HG03159 (cell line): Measurements from ENCODE around the gene ARL10.

Source experiments
- ATAC-seq: cut with Tn5 transposase; IDR thresholded peaks from one replicate; pipeline ENCODE4 v1.9.1; 2021; ENCODE audit warnings: mild to moderate bottlenecking, moderate library complexity; ENCODE audit not compliant: unreplicated experiment

Gene ARL10, protein sequence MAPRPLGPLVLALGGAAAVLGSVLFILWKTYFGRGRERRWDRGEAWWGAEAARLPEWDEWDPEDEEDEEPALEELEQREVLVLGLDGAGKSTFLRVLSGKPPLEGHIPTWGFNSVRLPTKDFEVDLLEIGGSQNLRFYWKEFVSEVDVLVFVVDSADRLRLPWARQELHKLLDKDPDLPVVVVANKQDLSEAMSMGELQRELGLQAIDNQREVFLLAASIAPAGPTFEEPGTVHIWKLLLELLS

DNA sequence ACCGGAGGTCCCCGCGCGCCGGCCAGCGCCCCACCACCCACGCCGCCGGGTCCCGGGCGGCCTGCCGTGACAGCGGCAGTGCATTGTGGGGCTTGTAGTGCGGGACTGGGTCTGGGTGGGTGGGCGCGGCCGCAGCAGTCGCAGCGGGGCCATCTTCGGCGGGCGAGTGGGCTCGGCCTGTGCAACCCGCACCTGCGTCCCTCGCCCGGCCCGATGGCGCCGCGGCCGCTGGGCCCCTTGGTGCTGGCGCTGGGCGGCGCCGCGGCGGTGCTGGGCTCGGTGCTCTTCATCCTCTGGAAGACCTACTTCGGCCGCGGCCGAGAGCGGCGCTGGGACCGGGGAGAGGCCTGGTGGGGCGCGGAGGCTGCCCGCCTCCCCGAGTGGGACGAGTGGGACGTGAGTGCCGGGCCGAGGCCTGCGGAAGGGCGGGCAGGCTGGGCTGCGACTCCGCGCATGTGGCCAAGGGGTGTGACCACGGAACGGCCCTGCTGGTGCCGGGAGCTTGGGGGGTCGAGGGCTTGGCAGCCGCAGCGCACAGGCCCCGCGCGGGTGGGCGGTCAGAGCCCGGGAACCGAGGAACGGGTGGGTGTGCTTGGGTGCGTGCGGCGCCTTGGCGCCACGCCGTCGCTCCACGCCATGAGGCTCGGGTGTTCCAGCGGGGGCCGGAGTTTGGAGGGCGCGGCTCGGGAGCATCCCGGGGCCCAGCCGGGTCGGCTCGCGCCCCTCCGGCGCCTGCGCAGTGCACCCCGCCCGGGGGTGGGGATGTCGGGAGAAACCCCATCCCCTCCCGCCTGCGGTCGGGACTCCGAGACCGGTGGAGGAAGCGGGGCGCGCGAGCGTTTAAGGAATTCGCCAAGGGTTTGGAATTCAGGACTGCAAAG lies at the start of gene ARL10:
ARL10 (plus strand) TSS at position 137 of the 881 bp plus-strand sequence; CDS start at position 214, 77 bp downstream.
- peak; percentile 37 for ATAC-seq

DNA sequence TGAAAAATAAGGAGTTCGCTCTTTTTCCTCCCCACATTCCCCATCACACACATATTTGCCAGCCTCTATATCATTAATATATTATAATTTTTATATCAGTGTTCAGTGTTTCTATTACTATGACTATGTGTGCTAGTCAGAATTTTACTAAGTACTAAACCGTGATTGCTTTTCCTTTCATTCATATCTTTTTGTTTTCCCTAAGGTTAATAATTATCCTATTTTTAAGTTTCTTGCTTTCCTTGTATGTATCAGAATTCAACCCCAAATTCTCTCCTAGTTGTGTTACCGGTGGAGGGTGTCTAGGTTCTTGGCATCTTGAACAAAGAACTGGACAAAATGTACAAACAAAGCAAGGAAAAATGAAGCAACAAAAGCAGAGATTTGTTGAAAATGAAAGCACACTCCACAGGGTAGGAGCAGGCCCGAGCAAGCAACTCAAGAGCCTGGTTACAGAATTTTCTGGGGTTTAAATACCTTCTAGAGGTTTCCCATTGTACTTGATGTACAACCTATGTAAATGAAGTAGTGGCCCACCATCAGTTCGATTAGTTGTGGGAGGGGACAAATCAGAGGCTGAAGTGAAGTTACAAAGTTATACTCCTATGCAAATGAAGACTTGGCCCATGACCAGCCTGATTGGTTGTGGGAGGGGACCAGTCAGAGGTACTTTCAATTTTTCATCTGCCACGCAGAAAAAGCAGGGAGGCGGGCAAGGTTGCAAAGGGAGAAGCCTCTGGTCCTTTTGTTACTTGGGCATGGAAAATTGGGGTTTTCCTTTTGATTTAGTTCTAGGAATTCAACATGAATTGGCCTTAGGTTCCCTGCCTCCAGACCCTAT lies 47.5 kb upstream of the ARL10 start:
- no peak for ATAC-seq

DNA sequence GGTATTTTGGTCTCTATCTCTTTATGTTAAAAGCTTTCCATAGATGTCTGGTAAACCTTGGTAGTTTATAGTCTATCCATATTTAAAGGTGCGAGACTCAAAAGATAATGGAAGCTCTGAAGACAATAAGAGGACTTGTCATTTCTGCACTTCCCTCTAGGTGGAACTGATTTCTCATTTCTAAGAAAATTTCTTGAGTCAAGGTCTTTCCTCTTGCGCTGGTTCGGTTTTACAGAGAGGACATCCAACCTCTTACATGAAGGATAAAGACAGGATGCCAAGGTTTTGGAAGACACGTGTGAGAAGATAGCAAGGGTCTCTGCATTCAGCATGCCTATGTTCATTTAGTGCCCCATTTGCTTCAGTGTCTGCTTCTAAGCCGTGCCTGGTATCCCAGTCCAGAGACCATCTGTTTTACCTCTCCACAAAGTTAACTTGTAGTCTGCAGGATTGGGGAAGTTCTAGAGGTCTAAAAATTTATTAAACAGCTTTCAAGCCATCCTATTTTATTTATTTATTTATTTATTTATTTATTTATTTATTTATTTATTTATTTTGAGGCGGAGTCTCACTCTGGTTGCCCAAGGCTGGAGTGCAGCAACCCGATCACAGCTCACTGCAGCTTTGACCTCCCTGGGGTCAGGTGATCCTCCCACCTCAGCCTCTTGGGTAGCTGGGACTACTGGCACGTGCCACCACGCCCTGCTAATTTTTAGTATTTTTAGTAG lies 45.3 kb upstream of the ARL10 start:
- no peak for ATAC-seq

DNA sequence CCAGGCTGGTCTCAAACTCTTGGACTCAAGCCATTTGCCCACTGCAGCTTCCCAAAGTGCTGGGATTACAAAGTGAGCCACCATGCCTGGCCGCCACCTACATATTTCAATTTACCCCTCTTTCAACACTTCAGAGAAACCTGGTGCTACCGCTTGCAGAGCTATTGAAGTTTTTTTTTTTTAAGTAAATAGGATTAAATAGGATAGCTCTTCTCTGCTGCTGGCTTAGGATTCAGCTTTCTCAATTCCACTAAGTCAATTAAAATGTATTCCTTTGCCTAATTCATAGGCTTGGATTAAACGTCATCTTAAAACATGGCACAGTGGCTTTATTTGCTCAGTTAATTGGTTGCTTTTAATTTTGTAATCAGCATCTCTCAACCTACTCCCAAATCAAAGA lies 44.7 kb upstream of the ARL10 start:
- no peak for ATAC-seq

DNA sequence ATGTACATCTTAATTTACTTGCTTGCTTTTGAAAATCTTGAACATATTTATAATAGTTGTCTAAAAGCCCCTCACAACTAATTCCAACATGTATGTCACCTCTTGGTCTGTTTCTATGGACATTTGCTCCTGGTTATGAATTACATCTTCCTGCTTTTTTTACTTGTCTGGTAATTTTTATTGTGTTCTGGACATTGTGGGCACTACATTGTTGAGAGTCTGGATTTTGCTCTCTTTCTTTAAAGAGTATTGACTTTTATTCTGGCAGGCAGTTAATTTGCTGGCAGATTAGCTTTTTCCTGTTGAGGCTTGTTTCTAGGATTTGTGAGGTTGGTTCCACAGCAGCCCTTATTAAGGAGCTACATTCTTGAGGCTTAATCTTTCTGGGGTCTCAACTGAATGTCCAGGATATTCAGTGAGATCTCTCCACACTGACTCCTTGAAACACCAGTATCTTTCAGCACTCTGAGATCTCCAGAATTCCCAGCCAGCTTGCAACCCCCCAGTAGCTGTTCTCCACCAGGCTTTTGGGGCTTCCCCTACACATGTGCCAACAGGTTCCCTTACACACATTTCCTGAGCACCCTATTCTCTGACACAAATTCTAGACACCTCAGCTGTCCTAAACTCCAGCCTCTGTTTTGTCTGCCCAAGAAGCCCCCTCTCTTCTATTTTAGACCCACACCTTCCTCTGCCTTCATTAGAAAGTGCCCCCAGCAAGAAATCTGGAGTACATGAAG lies 31.1 kb upstream of the ARL10 start:
- no peak for ATAC-seq

DNA sequence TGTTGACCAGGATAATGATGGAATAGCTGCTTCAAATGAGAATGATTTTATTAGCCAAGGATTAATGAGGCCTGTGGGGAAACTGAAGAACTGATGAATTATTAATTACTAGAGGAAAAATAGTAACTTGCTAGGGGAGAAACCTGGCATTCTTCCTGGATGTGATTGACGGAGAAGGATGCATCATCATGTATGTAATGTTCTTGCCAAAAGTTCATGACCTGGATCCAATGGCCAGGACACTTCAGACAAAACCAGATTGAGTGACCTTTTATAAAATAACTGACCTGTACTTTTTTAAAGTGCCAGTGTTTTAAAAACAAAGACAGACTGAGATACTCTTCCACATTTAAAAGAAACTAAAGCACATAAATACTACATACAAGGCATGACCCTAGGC lies 27.4 kb upstream of the ARL10 start:
- no peak for ATAC-seq

DNA sequence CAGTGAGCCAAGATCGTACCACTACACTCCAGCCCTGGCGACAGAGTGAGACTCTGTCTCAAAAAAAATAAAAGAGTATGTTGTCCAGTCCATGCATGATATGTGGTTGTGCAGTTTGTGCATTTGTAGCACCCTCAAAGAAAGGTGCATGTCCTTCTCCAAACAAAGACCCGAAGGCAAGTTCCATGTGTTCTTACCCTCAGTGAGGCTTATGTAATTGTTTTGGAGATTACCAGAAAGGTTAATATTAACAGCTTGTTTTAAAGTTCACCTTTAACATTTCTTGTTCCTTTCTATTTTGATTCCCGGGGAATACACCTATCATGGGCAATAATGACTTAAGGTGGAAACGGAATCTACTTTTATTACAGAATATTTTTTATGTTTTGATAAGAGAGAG lies 26.0 kb upstream of the ARL10 start:
- no peak for ATAC-seq

DNA sequence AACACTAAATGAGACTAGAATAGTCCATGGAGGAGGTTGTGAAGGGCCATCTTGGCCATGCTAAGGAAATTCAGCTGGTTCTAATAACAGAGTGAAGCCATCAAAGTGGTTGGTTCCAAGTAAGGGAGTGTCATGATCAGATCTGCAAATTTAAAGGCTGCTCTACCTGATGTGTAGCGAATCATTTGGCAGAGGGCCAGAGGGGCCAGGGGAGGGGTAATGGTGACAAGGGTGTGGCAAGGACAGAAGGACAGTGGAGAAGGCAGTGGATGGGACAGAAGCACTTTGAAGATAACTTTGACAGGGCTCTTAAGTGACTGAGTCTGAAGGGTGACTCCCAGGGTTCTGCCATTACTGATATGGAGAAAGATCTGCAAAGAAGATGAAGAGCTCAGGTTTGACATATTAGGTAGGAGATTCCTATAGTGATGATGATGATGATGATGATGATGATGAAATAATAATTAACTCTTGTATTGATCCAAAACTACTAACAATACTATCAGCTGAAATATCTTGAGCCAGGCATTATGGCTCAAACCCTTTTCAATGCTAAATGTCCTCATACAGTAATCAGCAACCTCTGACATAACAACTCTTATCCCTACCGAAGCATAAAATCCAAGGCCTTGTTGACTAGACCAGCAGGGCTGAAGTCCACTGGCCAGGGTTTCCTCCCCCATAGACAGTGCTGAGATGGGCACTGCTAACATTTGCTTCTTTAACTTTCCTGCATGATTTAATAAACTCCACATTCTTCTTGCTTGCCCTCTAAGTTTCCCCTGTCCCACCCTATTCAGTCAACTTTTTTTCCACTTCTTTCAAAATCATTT lies 23.7 kb upstream of the ARL10 start:
- no peak for ATAC-seq

DNA sequence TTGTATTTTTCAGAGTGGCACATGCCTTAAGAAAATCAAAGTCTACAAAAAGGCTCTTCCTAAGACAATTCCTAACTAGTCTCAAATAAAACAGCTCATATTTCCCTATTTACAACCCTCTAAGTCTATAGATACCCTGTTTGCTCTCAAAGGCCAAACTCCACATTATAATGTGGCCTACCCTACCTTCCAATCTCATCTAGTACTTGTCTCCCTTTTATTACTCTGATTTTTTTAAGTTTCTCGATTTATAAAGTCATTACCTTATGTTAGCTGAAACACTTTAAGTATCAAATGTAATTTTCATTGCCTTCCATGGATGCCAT lies 23.2 kb upstream of the ARL10 start:
- no peak for ATAC-seq

DNA sequence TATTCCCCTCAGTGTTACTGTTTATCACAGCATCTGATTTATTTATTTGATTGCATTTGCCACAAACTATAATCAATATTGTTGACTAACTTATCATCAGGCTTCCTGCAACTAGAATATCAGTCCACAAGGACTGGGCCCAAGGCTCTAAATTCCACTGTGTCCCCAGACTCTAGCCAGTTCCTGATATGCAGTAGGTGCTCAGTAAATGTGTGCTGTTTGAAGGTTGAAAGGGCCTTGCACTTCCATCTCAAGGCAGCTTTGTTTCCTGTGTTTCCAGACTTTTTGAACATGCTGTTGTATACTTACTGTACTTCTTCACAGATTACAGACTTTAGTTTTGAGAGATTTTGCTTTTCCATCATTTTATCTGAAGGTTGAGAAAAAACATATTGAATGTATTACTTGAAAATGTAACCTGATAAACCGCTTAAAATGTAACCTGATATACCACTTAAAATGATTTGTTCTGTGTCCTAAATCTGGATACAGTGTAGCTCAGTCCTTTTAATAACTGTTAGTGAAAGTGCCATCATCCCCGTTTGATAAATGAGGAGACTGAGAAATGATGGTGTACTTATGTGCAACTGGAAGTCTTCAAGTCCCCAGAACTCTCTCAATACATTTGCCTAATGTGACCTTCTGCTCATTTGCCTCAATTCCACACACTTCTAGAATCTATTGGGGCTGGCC lies 22.4 kb upstream of the ARL10 start:
- no peak for ATAC-seq

DNA sequence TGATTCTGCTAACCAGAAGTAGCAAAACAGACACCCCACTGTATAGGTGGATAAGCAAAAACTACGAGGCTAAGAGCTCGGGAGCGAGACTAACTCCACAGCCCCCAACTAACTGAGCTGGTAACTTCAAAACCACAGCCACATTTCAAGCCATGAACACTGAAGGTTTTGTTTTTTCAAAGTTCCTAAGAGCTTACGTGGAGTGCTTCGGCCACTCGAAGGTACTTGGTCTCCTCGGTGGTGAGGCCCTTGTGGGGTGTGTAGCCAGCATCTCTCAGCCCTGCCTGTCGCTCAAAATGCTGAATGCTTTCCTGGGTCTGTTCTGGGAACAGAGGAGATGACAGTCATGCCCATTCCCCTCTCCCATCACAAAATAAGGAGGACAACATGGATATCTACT lies 14.9 kb upstream of the ARL10 start:
- no peak for ATAC-seq

DNA sequence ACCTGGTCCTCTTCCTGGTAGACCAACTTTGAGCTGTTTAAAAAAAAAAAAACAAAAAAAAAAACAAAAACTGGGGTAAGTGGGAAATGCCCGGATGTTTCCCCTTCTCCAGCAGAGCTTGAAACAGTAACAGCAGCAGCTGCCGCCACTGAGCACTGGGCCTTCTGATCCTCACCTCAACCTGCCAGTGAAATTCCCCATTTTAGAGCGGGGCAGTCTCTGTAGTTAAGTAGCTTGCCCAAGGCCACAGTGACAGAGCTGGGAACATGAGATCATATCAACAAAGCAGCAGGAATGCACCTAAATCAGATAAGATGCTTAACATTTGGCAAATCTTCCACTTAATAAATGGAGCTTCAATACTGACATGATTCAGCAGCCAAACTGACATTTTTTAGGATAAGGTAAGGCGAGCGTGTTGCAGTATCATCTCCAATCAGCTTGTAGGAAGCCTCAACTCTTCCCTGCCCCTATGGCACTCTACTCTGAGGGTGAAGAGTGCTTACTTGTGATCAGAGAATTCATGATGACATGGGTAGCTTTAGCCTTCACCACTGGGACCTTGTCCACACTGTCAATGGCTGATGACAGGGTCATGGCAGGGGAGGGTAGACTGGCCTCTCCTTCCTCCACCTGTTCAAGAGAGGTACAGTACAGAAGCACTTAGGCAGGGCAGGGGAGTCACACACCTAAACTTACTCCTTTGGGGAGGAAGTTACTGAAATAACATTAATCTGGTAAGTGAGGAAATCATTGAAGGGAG lies 13.0 kb upstream of the ARL10 start:
- no peak for ATAC-seq

DNA sequence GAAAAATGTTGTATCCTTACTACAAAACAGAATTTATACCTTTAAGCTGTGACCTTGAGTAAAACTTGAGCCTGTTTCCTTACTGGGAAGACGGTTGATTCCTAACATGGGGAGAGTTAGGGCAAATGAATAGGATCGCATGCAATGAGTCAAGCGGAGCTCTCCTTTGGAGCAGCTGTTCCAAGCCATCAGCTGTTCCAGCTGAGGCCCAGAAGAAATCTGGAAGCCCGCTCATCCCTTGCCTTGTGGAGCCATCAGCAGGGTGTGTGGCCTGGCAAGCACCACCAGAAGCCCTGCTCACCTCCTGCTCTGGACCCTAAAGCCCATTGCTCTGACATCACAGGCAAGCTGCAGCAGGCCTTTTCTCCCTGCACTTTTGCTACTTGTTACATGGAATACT lies 11.8 kb upstream of the ARL10 start:
- ATAC-seq, result no peak

DNA sequence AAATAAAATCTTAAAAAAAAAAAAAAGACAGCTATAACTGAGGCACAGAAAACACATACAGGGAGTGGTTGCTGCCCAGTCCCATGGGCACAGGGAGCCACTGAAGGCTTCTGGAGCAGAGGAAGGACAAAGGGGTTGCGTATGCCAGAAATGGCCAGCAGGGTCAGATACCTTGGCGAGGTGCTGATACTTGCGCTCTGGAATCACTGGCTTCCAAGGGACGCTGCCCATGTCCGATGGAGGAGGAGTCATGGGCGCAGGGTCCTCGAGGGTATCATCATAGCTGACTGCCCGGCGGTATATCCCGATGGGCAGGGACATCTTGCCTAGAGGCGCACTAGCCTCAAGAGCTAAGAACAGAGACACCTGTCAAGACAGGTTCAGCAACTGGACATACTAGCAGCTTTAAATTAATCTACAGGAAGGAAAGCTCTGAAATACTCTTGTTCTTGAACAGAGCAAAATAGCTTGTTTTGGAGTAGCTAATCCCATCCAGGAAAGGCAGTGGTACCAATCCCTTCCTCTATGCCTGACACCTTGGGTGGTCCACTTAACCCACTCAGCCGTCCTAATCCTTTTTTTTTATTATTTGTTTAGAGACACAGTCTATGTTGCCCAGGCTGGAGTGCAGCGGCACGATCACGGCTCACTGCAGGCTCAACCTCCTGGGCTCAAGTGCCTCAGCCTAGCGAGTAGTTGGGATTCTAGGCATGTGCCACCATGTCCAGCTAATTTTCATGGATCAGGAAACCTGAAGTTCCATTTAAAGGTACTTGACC lies 9.7 kb upstream of the ARL10 start:
- ATAC-seq, result no peak

DNA sequence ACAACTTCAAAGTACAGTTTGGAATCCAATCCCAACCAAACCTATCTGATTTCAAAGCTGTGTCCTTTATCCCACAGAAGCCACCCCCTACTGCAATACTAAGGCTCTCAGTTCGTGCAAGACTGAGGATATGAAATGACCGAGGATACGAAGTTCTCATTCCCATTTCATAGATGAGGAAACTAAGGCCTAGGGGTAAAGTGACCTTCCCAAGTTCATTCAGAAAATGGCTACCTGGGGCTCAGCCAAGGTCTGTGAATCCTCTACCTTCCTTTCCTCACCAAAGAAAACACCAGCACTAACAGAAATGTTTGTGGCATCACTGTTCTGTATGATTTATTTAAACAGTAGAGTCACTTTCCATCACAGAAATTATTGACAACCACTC lies 9.1 kb upstream of the ARL10 start:
- ATAC-seq, result no peak

DNA sequence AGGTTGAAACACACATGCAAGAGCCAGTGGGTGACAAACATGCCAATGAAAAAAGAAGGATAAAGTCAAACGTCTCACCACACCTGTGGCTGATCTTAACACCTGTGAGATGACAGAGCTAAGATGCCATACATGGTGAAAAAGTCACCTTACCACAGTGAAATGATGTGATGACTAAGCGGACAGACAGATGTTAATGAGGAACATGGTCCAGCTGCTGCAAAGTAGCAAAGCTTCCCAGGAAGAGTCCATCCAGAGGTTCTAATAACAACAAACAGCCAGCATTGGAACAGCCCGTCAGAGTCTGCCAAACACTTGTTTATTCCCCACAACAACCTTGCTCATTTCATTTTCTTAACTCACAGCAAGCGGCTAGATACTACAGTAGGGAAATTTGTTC lies 5.6 kb upstream of the ARL10 start:
- ATAC-seq, result no peak

DNA sequence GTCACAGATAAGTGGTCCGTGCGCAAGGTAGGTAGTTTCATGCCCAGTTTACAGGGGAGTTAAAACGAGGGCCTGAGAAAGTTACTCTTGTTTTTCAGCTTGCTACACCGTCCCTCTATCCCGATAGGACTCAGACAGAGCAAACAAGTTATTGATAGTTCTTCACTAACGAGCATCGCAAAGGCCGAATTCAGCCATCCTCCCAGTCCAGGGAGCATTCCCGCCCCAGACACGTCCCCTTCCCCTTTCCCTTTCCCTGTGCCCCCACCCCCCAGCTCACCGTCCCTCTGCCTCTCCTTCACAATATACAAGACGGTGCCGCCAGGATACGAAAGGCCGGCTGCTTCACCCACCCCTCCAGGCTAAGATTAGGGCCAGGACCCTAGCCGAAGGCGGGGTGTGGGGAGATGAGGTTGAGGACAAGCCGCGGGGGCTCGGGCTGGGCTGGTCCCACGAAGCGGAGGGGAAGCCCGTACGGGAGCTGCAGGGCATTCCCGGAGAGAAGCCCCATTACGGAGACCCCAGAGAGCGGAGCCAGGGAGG lies 4.3 kb upstream of the ARL10 start:
- ATAC-seq, result no peak
